Stimulated activated CD4-positive, alpha-beta T cell treated with anti-CD3 and anti-CD28 coated beads, Interleukin-15, amount 100 ng/mL, for 48 hours (primary cell): ENCODE data around the gene VEGFD.

Experiments
- DNase-seq, 2 donors: peaks; one replicate each; pipeline ENCODE4 v3.0.0-alpha.2; 2020; ENCODE audit warnings: low read depth in 2 of 2

Gene VEGFD, protein sequence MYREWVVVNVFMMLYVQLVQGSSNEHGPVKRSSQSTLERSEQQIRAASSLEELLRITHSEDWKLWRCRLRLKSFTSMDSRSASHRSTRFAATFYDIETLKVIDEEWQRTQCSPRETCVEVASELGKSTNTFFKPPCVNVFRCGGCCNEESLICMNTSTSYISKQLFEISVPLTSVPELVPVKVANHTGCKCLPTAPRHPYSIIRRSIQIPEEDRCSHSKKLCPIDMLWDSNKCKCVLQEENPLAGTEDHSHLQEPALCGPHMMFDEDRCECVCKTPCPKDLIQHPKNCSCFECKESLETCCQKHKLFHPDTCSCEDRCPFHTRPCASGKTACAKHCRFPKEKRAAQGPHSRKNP

GRCh38 chrX:15384304-15384703 is at the start of gene VEGFD:
Gene VEGFD (minus strand): TSS chrX:15384413. CDS start chrX:15383946, 467 bp downstream.
- no peak for DNase-seq

DNA sequence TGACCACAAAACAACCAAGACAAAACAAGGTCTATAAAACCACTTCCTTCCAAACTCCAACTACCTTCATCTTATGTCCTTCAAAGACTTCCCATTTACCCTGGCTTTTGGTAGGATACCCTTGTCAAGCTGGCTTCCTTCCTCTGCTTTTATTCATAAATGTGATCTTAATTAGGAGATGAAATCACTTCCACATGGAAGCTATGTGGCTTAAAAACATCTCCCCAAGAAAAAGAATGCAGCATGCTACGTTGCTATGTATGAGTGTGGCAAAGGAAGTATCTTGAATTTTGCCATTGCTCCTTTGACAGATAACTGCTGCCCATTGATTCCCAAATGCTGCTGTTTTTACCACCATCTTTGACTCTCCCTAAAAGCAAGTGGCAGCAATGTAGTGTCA is 46.4 kb upstream of the VEGFD start:
- DNase-seq, result no peak

DNA sequence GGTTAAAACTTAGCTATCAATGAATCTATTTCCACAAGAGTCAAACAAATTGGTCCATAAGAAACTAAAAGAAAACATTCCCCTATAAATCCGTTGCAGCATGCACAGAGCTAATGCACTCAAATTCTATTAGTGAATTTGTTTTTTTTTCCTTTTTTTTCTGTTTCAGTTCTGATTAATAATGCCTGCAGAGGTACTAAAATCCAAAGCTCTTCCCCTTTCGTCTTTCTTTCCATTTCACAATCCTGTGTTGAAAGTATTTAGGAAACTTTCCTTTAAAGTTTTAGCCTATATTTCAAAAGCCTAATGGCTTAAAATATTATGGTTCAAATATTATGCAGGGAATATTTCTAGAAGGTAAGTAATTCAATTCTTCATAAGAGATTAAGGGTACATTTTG is 45.9 kb upstream of the VEGFD start:
- DNase-seq, result no peak

GRCh38 chrX:15425024-15425423 is 40.8 kb upstream of the VEGFD start:
- DNase-seq, result no peak

GRCh38 chrX:15418707-15419181 is 34.5 kb upstream of the VEGFD start:
- DNase-seq, result no peak

DNA sequence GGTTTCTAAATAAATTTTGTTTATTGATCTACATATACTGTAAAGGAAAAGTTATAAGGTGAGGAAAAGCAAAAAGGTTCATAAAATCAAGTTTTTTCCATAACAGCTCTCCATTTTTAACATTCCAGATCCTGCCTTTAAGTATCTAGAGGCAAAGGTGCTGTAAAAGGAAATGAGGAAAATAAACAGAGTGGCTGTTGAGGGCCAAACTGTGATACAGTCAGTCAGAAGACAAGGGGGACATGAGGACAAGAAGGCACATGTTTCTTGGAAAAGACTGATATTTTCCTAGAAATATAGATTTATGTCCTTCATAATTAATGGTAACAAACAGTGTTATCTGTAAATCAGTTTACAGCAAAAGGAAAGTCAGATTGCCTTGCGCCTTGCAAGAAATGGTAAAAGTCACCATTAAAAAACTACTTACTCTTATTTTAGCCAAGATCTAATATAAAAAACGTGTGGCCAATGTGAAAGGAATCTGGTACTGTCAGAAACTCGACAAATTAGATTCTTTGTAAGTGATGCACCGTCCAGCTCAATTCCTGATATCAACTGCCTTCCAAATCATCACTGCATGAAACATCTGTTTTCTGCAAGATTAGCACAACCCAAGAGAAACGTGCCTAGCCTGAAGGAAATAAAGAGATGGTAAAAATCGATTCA is 34.0 kb upstream of the VEGFD start:
- DNase-seq, result no peak

- no peak for DNase-seq
These were observed 32.1 kb upstream of the VEGFD start for GRCh38 chrX:15416133-15416993.

- no peak for DNase-seq
These were observed 28.9 kb upstream of the VEGFD start for GRCh38 chrX:15413101-15413500.

GRCh38 chrX:15410947-15411346 is 26.7 kb upstream of the VEGFD start:
- no peak for DNase-seq

GRCh38 chrX:15410430-15410829 is 26.2 kb upstream of the VEGFD start:
- DNase-seq, result no peak

- no peak for DNase-seq
These were observed 21.6 kb upstream of the VEGFD start for GRCh38 chrX:15405846-15406245.

DNA sequence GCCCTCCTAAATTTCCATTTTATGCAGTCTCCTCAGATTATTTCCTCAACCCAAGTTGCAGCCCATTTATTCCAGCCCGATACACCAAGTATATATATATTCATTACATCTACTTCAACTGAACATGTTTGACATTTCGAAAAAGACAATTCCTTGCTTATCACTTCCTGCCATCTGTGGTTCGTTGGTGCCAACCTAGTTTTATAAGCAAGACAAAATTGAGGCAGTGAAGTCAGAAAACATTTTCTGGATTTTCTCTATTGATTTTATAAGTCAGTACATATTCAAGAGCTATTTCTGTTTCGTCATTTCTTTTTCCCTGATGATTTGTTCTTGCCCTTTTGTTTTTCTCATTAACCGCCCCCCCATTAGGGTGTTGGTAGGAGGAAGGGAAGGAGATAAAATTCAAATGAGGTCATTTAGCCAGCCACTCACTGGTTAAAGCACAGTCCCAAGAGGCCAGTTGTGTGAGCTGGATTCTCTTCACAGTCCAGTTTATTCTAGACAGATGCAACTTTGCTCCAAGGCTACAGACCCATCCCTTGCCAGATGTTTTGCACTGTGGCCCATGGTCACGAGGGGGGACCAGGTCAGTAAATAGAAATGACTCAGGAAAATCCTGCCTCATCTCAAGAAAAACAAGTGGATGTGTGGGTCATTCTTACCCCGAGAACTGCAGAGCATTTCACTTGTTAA is 20.3 kb upstream of the VEGFD start:
- DNase-seq, result no peak

DNA sequence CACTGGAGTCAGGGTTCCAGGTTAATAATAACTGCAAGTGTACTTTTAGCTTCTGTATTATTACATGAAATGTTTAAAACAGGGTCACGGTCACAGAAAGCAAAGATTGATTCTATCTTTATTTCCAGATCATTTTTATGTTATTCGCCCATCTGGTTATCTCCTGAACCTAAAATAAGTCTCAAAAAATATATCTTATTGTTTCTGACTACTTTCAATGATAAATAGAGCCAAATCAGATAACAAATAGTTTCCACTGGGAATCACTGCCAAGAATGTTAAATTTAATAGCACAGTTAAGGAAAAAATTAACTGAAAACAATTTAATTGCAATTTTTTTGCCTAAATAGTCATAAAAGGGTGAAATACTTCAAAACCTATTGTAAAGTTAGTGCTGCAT is 17.2 kb upstream of the VEGFD start:
- DNase-seq, result no peak

DNA sequence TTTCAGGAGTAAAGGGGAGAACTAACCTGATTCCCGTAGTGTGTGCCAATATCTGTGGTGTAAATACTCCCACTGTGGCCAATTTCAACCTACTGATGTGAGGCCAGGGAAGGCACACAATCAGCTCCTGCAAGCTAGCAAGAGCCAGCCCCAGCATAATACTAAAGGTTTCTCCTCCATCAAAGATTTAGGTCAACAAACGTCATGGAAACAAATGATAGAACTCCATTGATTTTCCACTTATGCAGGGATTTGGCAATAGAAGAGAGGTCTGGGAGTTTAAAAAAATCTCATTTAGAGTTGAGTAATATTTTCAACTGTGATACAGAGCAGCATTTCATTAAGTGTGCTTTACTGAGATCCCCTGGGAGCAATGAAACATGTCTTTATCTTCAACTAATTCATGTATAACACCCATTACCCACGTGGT is 15.8 kb upstream of the VEGFD start:
- no peak for DNase-seq

GRCh38 chrX:15398874-15399273 is 14.7 kb upstream of the VEGFD start:
- no peak for DNase-seq

DNA sequence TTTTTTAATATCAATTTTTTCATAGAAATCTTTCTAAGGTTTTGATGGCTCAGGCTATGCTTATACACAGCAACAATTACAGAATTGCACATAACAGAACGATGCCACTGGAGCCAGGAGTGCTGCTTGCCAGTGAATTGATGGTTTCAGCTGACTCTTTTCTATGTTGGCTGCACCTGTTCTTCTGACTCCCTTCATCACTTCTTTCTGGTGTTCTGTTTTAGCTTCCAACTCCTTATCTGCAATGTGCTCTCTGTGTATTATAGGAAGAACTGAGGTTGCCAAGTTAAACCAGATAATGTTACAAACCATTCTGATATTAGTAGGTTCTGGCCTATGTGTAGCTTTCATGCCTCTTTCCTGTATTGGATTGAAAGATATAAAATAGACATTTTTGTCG is 11.6 kb upstream of the VEGFD start:
- no peak for DNase-seq

DNA sequence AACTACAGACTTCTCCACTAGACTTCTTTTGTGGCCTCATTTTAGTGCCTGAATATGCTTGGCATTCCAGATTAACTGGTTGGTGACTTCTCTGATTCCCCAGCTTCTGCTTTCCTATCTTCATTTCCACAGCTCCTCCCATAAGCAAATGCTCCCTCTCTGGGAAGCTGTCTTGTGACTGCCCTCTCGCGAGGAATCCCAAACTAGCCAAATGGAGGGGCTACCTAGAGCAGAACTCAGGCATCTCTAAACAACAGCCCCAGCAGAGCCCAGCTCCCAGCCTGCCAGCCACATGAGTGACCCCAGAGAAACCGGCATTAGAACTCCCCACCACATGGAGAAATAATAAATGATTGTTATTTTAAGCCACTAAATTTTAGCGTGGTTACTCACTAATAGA is 7.6 kb upstream of the VEGFD start:
- no peak for DNase-seq

DNA sequence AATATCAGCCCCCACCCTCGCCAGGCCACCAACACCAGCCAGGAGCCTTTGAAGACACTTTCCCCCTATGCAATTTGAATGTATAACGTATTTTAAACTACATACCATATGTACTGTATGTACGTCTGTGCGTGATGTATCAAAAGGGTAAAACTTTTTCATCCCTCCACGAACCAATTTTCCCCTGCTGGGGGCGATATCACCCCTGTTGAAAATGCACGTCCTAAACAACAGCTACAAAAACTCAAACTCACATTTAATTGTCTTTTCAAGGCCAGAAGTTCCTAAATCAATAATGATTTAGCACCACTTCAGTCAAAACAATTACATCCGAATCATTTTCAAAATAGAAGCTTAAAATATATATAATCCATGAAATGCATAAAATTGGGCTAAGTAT is 1.4 kb downstream of the VEGFD start:
- no peak for DNase-seq

- no peak for DNase-seq
These were observed 7.3 kb downstream of the VEGFD start for GRCh38 chrX:15376956-15377355.

DNA sequence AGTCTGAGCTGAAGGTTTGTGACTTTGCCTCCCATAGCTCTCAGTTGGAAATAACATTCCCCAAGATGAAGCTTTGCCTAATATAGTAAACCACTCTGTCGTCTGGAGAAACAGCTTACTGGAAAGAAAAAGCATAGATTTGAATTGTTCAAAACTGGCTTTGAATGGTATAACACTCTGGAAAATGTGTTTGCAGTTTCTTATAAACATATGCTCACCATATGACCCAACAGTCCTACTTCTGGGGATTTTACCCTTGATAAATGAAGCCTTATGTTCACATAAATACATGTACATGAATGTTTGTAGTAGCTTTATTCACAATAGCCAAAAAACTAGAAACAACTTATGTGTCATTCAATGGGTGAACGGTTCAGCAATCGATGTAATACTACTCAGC is 10.2 kb downstream of the VEGFD start:
- DNase-seq, result no peak

DNA sequence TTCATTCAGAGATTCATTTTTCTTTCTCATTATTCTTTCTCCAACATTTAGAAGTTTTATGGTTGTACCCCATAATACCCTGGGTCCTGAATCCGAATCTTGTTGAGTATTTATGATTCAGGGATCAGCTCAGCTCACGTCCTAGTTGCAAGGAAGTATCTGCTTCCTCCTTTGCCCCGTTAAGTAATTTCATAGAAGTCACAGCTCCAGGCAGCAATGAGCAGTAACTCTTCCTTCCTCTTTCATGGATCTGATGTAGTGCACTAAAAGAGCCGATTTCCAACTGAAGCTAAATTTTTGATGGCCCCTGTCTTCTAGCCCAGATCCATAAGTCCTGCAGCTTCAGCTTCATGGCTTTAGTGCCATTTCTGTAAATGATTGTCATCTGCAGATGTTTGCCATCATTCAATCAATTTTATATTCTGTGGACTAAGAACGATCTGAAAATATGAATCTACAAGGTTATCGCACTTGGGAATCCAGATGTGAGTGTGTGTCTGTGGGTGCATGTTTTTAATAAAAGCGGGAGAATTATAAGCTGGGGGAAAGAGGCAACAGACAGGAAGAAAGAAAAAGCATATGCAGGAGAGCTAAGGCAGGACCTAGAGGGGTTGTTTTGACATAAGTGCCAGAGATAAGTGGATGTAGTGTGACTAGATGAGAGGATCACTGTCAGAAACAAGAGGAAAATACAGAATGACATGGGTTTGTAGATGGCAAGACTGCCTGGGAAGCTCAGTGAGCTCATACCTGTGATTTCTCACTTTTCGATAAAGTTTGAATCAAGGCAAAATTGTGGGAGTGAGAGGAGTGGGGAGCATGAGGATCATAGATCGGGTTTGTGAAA is 17.5 kb downstream of the VEGFD start:
- DNase-seq, result no peak
